HL-60 (cell line): Measurements from ENCODE around the gene RSRC1.
A peak's percentile ranks its signal among the peaks of the same experiment; 100 is the strongest.

Experiments
- POLR2AphosphoS5 ChIP-seq: IDR thresholded peaks from 2 replicates; pipeline ENCODE4 v1.6.1; 2012; ENCODE audit warnings: low read depth
- TF ChIP-seq, protein P1 (sequence below): IDR thresholded peaks from one replicate; pipeline ENCODE4 v1.5.1; 2011; ENCODE audit warnings: low read length, control low read depth, inconsistent platforms; ENCODE audit not compliant: insufficient read depth

DNA sequence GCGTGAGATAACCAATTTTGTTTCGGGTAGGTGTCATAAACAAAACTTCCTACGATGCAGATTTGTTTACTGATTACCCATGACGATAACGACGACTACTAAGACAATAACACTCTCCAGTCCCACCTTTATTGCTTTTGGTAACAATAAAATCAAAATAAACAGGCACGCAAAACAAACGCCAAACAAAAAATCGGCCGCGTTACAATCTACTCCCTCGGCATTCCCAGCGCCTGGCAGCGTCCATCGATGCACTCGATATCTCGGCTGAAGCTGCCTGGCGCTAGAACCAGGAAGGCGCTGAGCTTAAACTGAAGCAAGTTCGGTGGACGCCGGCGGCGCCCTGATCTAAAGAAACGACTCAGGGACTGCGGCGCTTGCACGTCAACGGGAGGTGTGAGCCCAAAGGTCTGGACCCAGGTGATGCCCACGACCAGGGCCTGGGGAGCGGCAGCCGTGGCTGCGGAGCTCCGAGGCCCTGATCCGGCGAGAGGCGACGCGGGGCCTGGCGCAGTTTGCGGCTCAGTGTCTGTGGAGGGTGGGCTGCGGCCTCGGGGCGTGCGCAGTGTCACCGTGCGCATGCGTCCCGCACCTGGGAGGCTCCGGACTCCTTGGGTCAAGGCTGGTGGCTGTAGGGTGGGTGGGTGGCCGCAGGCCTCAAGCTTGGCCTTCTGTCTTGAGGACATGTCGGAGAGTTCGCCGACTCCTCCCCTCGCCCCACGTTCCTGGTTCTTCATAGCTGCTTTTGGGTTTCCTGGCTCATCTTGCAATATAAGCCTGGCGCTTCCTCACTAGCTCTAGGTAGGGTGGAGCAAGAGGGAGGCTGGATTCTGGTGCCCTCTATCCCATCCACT is at the start of gene RSRC1:
- TF ChIP-seq, protein P1, sequence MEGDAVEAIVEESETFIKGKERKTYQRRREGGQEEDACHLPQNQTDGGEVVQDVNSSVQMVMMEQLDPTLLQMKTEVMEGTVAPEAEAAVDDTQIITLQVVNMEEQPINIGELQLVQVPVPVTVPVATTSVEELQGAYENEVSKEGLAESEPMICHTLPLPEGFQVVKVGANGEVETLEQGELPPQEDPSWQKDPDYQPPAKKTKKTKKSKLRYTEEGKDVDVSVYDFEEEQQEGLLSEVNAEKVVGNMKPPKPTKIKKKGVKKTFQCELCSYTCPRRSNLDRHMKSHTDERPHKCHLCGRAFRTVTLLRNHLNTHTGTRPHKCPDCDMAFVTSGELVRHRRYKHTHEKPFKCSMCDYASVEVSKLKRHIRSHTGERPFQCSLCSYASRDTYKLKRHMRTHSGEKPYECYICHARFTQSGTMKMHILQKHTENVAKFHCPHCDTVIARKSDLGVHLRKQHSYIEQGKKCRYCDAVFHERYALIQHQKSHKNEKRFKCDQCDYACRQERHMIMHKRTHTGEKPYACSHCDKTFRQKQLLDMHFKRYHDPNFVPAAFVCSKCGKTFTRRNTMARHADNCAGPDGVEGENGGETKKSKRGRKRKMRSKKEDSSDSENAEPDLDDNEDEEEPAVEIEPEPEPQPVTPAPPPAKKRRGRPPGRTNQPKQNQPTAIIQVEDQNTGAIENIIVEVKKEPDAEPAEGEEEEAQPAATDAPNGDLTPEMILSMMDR, result no peak
- TF ChIP-seq POLR2AphosphoS5, result peak; percentile 75
